GM13976 (cell line): ENCODE data around the gene SLC1A2.

ENCODE experiments used
- DNase-seq: peaks from one replicate; pipeline ENCODE4 v3.0.0; 2012; ENCODE audit warnings: low spot score
- CTCF ChIP-seq: IDR thresholded peaks from 2 replicates; pipeline ENCODE4 v1.5.1; 2012; ENCODE audit warnings: borderline replicate concordance, mild to moderate bottlenecking; ENCODE audit not compliant: insufficient read depth; ENCODE audit errors: extremely low read depth, missing control alignments, control extremely low read depth
- in situ Hi-C: fragments of 300-500 bp; cut with MboI; formaldehyde crosslinking; loops from one replicate; pipeline ENCODE4 v1.12.0; 2022; ENCODE audit warnings: low sequenced_read_pairs, mixed read lengths, inconsistent platforms; ENCODE audit not compliant: unreplicated experiment

SLC1A2 gene

GRCh38 chr11:35458846-35459245, 39.5 kb upstream of the SLC1A2 start:
- in situ Hi-C loops = no loop called here
- TF ChIP-seq CTCF = no peak
- DNase-seq = no peak

GRCh38 chr11:35454362-35454761, 35.0 kb upstream of the SLC1A2 start:
- in situ Hi-C loops = no loop called here
- TF ChIP-seq CTCF = no peak
- no peak for DNase-seq

- no peak for TF ChIP-seq CTCF
These were observed 17.4 kb upstream of the SLC1A2 start for GRCh38 chr11:35436581-35437250.

GRCh38 chr11:35433588-35433987, 14.2 kb upstream of the SLC1A2 start:
- DNase-seq = no peak
- in situ Hi-C loops = no loop called here
- no peak for TF ChIP-seq CTCF

More at GRCh38 chr11:35436581-35437250, 17.4 kb upstream of the SLC1A2 start:
- in situ Hi-C loops = no loop called here
- no peak for DNase-seq

- no peak for DNase-seq
These were observed 13.1 kb upstream of the SLC1A2 start for GRCh38 chr11:35432464-35432863.

GRCh38 chr11:35427071-35427470, 7.7 kb upstream of the SLC1A2 start:
- DNase-seq = no peak
- in situ Hi-C loops = no loop called here
- TF ChIP-seq CTCF = no peak

More at GRCh38 chr11:35432464-35432863, 13.1 kb upstream of the SLC1A2 start:
- in situ Hi-C loops = no loop called here
- TF ChIP-seq CTCF = no peak

GRCh38 chr11:35426351-35426750, 7.0 kb upstream of the SLC1A2 start:
- TF ChIP-seq CTCF = no peak
- no peak for DNase-seq
- in situ Hi-C loops = no loop called here
